GM12872 (cell line): ENCODE data around the gene KCNH1.

Experiments used
- CTCF ChIP-seq: IDR thresholded peaks from 3 replicates; pipeline ENCODE4 v1.5.1; 2011; ENCODE audit warnings: low read depth, mild to moderate bottlenecking, low read length, moderate library complexity; ENCODE audit not compliant: insufficient read depth

The KCNH1 gene

GRCh38 chr1:210726621-210727020 is 407.3 kb downstream of the KCNH1 start:
- TF ChIP-seq CTCF: no peak

- TF ChIP-seq CTCF: no peak
These were observed 409.2 kb downstream of the KCNH1 start for GRCh38 chr1:210724768-210725167.

DNA sequence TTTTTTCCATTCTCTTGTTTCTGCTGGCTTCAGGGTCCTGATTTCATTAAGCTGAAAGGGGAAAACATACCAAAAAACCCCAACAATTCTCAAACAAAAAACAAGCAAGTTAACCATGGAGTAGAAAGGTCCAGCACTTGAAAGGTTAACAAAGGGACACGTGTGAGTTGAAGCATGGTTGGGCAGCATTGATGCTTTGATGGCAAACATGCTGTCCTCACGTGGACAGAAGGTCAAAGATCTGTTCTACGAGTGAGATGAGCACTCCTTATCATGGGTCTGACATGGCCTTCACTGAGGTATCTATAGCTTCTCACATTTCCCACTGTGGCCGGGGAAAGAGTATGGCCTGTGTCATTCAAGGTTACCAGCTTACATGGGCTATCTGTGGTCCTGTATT is 410.3 kb downstream of the KCNH1 start:
- TF ChIP-seq CTCF: no peak

- TF ChIP-seq CTCF: no peak
These were observed 411.4 kb downstream of the KCNH1 start for GRCh38 chr1:210722410-210723081.

DNA sequence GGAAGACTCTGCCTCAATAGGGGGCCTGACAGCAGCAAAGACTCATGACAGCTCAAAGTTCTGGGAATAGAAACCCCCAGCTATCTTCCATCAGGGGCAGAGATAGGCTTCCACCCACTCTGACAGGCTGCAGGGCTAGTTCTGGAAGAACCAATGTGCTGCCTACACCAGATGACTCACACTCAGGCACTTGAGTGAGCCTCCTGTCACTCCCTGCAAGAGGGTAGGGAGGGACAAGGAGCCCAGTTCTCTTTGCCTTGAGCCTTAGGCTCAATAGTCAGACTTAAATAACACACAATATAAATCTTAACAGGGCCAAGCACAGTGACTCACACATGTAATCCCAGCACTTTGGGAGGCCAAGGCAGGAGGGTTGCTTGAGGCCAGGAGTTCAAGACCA is 418.9 kb downstream of the KCNH1 start:
- TF ChIP-seq CTCF: no peak

DNA sequence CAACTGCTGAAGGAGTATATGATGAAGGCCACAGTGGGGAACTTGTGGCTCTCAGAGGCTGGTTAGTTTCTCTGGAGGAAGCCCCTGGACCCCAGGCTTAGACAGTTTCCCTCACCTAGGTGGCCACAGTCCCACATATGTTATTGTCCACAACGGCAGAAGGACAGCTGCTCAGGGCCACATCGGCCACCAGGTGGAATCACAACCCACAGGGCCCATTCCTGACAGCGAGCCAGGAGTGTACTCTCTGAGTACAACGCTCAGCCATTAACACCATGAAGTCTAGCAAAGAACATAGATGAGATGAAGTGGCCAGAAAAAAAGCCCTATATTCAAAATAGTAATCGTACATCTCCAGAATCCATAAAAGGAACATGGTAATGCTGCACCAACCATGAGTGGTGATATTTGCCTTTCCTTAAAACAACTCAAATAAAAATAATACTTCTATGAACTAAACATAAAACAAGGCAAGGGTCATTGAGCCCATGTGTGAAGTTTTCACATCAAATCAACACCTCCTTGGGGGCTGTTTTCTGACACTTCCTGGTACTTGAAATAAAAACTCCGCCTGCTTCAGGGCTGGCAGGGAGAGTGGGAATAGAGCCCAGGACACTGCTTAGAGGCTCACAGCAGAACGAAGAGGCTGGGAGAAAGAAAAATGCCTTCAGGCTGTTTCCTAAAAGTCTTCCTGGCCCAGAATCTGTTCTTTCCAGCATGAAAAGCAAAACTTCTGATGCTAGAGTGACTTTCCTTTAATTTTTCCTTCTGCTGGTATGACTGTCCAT is 421.9 kb downstream of the KCNH1 start:
- no peak for TF ChIP-seq CTCF

- TF ChIP-seq CTCF: no peak
These were observed 424.2 kb downstream of the KCNH1 start for GRCh38 chr1:210709701-210710100.
